Astrocyte (in vitro differentiated cells and primary cell): ENCODE data around the gene RNF152.

ENCODE experiments used
- CTCF ChIP-seq: IDR thresholded peaks from 2 replicates; pipeline ENCODE4 v1.5.1; 2011; ENCODE audit warnings: low read depth, mild to moderate bottlenecking, inconsistent platforms, low read length, moderate library complexity; ENCODE audit not compliant: insufficient read depth
- EZH2 ChIP-seq: IDR thresholded peaks from 2 replicates; pipeline ENCODE4 v1.6.1; 2012; ENCODE audit warnings: mild to moderate bottlenecking, low read length, inconsistent platforms; ENCODE audit not compliant: insufficient read depth

- TF ChIP-seq CTCF (no peak), EZH2 (no peak)
Observed at GRCh38 chr18:61850756-61851155, 42.1 kb downstream of the RNF152 start.
